GM19324 (cell line): ENCODE data around the gene C9orf85.
"Not testable (repeated sequence)": the region's sequence is repeated elsewhere in the genome, so short reads cannot be mapped to it uniquely, and the experiment has no call there.

Experiments
- ATAC-seq: cut with Tn5 transposase; IDR thresholded peaks from one replicate; pipeline ENCODE4 v1.9.1; 2021; ENCODE audit warnings: mild to moderate bottlenecking, moderate library complexity; ENCODE audit not compliant: unreplicated experiment, low FRiP score

The C9orf85 gene

GRCh38 chr9:71937070-71937625 is 25.7 kb downstream of the C9orf85 start:
- no peak for ATAC-seq

DNA sequence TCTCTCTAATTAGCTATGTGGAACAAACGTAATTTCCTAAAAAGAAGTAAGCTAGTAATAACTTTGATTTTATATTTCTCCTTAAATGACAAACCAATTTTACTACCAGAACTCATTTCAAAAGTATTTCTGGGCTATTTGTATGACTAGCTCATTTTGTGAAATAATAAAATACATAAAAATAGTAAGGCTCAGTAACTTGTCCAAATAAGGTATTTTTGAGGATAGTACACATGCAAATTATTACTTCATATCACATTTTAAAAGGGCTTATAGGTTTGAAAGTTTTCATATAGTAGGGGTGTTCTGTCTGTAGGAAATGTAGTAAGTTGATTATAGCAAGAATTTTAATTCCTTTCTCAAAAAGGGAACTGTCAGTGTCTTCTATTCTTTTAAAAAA is 26.5 kb downstream of the C9orf85 start:
- no peak for ATAC-seq

GRCh38 chr9:71941060-71941568 is 29.7 kb downstream of the C9orf85 start:
- ATAC-seq: no peak

GRCh38 chr9:71941998-71942567 is 30.6 kb downstream of the C9orf85 start:
- no peak for ATAC-seq

- ATAC-seq: no peak
Observed at GRCh38 chr9:71944754-71945375, 33.4 kb downstream of the C9orf85 start.

DNA sequence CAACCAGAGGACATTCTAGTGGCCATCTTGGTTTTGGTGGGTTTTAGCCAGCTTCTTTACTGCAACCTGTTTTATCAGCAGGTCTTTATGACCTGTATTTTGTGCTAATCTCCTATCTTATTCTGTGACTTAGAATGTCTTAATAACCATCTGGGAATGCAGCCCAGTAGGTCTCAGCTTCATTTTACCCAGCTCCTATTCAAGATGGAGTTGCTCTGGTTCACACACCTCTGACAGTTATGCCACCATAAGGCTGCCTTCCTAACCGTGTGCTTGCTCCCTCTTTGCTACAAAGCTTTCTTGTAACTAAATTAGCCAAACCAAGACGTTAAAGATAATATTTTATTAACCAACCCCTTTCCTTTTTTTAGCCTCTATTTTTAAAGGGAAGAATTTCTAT is 43.2 kb downstream of the C9orf85 start:
- not testable (repeated sequence) for ATAC-seq

DNA sequence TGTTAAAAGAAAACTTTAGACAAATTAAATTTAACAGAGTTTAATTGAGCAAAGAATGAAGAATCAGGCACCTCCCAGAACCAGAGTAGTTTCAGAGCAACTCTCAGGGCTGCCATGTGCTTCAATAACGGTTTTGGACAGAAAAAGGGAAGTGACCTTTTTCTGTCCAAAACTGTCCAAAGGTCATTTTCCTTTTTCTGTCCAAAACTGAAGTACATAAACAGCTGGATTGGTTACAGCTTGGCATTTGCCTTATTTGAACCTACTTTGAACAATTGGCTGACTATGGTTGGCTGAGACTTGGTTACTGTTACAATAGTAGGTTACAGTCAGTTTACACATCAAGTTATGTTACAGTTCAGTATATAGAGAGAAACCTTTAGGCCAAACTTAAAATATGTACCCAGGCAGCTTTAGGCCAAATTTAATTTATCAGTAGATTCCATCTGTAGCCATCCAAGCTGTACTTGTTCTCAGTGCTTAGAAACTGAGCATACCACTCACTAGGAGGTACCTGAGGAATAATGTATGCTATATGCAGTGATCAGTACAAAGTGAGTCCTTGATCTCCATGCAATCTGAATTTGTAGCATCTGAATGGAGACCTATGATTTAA is 44.0 kb downstream of the C9orf85 start:
- ATAC-seq: peak; percentile 92

DNA sequence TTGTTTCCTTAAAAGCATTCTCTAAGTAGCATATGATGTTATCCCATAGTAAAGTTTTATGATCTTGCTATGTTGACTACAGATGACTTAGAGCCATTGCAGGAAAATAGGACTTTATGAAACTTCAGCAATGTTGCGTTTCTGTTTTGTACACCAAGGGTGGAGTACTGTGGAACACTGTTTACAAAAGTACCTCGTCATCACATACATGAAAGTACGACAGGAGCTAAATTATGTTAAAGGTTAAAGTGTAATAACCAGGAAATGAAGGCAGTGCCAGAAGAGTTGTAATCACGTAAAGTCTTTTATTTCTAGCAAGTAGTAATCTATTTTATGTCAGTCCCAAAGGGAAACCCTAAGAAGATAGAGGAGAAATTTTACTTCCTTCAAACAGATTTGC is 50.9 kb downstream of the C9orf85 start:
- ATAC-seq: no peak

DNA sequence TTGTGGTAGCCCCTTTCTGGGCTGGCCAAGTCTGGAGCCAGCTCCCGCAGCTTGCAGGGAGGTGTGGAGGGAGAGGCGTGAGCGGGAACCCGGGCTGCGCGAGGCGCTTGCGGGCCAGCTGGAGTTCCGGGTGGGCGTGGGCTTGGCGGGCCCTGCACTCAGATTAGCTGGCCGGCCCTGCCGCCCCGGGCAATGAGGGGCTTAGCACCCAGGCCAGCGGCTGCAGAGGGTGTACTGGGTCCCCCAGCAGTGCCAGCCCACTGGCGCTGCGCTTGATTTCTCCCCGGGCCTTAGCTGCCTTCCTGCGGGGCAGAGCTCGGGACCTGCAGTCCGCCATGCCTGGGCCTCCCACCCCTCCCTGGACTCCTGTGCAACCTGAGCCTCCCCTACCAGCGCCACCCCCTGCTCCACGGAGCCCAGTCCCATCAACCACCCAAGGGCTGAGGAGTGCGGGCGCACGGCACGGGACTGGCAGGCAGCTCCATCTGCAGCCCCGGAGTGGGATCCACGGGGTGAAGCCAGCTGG is 52.1 kb downstream of the C9orf85 start:
- ATAC-seq: not testable (repeated sequence)

DNA sequence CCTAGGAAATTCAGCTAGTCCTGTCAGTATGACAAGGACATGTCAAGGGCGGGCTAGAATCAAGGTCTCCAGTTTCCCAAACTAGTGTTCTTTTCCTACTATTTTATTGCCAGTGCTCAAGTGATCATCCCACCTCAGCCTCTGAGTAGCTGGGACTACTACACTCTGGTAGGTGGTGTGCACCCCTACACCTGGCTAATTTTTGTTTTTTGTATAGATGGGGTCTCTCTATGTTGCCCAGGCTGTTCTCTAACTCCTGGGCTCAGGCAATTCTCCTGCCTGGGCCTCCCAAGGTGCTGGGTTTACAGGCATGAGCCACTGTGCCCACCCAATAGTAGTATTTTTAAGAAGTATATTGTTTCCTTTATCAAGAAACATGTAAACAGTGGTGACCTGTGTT is 54.0 kb downstream of the C9orf85 start:
- ATAC-seq: no peak

DNA sequence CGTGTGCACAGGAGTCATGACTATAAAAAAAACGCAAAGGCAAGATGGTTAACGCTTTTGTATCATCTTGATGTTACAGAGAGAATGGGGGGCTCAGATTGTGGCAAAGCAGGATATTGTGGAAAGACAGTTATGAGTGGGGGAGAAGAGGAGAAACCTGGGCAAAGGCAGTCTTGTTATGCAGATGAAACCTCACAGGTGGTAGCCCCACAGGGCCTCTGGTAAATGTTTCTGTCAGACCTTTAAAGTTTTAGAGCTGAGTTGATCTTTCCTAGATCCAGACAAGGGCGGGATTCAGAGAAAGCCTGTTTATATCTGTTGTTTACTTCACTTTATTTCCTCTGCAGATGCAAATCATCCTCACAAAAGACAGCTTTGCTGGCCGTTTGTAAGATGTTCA is 55.2 kb downstream of the C9orf85 start:
- no peak for ATAC-seq

- no peak for ATAC-seq
Observed at GRCh38 chr9:71968541-71969090, 57.2 kb downstream of the C9orf85 start.

GRCh38 chr9:71975833-71976232 is 64.4 kb downstream of the C9orf85 start:
- no peak for ATAC-seq

GRCh38 chr9:71977003-71977402 is 65.6 kb downstream of the C9orf85 start:
- no peak for ATAC-seq

DNA sequence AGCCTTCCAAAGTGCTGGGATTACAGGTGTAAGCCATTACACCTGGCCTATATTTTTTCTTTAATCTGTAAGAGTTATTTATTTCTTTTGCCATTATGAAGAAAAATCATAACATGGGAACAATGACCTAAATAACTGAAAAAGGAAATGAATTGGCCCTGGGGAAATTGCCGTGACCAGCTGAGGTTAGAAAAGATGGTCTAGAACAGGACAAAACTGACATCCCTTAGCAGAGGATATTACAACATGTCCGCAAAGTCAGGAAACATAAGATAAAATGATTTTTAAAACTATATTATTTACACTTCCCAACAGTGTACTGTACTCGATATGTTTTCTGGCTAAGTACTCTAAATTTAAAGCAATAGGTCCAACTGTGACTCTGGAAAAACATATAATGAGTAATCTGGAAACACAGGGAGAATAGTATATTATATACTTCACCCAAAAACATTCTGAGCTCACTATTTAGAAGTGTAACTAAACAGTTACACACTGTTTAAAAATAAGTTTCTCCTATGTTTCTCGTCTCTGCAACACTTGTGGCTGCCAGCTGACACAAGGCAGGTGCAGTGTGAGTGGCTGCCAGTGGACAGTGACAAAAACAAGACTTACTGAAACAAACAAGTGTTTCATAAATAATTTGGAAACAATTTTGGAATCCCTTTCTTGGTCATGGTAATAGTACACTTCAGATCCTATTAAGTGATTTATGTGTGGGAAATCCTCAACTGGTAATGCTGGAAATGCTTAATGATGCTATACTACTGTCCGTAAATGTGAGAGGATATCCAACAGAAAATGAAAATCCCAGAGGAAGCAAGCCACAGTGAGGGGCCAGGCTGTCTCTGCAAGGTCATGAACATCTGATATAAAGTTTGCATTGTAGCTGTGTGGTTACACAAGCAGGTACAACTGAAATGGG is 69.1 kb downstream of the C9orf85 start:
- no peak for ATAC-seq

GRCh38 chr9:71981944-71982343 is 70.5 kb downstream of the C9orf85 start:
- no peak for ATAC-seq

DNA sequence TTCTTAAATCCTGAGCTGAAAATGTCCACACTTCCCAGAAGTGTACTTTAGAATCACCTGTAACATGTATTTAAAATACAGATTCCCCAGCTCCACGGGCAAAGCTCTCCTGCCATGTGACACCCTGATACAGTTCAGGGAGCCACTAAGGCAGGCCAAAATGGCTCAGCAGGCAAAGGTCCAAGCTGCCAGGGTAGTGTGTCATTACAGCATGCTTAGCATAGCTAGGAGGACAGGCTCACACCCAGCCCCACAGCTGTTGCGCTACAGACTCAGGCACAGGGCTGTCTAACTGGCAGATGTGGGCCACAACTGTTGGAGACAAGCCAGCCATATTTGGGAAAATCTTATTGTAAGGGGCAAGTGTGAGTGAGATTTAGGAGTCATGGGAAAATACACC is 73.0 kb downstream of the C9orf85 start:
- no peak for ATAC-seq

GRCh38 chr9:71984831-71985281 is 73.4 kb downstream of the C9orf85 start:
- no peak for ATAC-seq

- no peak for ATAC-seq
Observed at GRCh38 chr9:71985297-71985911, 74.0 kb downstream of the C9orf85 start.

- ATAC-seq: no peak
Observed at GRCh38 chr9:71986900-71987299, 75.5 kb downstream of the C9orf85 start.
